ENCODE results near the gene OR10A6.

GRCh38 chr11:7924536-7924935 is 6.5 kb downstream of the OR10A6 start:
- no peak for TF ChIP-seq EZH2 (IDR thresholded peaks at IDR 0.05; ENCODE audit: borderline replicate concordance, insufficient read depth, low read length, poor library complexity, severe bottlenecking)
- no peak for TF ChIP-seq CTCF (IDR thresholded peaks at IDR 0.05; ENCODE audit: poor library complexity, severe bottlenecking)
- TF ChIP-seq POLR2AphosphoS5 (IDR thresholded peaks at IDR 0.05): no peak

Measured in neural cell (in vitro differentiated cells).